Activated naive CD4-positive, alpha-beta T cell treated with anti-CD3 and anti-CD28 coated beads, Interleukin-2, amount 10 ng/mL, durations not matched to agents 7 days and 5 days (primary cell): Measurements from ENCODE around the gene NPLOC4.

Source experiments
- CTCF ChIA-PET: fragments of 350-600 bp; sonication (Branson Sonifier 250); formaldehyde crosslinking; loops from one replicate; lab custom pipeline; 2021; ENCODE audit warnings: antibody characterized with exemption; lab: Charles Lee
- DNase-seq: peaks from one replicate; pipeline ENCODE4 v3.0.0-alpha.2; 2020
- H3K27ac Mint-ChIP-seq: one replicate; pipeline ENCODE4 v1.8.0; 2021; ENCODE audit warnings: mild to moderate bottlenecking, moderate library complexity, mixed read lengths
- H3K27me3 Mint-ChIP-seq: one replicate; pipeline ENCODE4 v1.8.0; 2021; ENCODE audit warnings: mild to moderate bottlenecking, mixed read lengths
- H3K36me3 Mint-ChIP-seq: one replicate; pipeline ENCODE4 v1.8.0; 2021; ENCODE audit warnings: mixed read lengths
- H3K4me1 Mint-ChIP-seq: one replicate; pipeline ENCODE4 v1.8.0; 2021; ENCODE audit warnings: mixed read lengths
- H3K4me3 Mint-ChIP-seq: one replicate; pipeline ENCODE4 v1.8.0; 2021; ENCODE audit warnings: mild to moderate bottlenecking, moderate library complexity, mixed read lengths
- H3K9me3 Mint-ChIP-seq: one replicate; pipeline ENCODE4 v1.8.0; 2021; ENCODE audit warnings: mixed read lengths

Gene NPLOC4

GRCh38 chr17:81579821-81580321, 57.0 kb downstream of the NPLOC4 start:
- Mint-ChIP-seq H3K27me3 (no peaks in the 10 kb centered on the region), H3K4me3 (no peak overlapping the region), H3K36me3 (peaks cover 42% of the 10 kb centered on the region), H3K9me3 (no peaks in the 10 kb centered on the region), H3K4me1 (no peaks in the 10 kb centered on the region), H3K27ac (no peak overlapping the region)
- CTCF ChIA-PET: interaction anchor here (1.4 kb wide), 1 partner anchor 21 kb away, joined by 6 read pairs; no protein-coding TSS in a partner anchor
- DNase-seq: no peak

- Mint-ChIP-seq H3K27me3 (no peaks in the 10 kb centered on the region), H3K36me3 (peaks cover 41% of the 10 kb centered on the region), H3K4me3 (no peak overlapping the region), H3K27ac (peak overlapping the region; percentile 58), H3K4me1 (no peaks in the 10 kb centered on the region), H3K9me3 (no peaks in the 10 kb centered on the region)
- DNase-seq: no peak
- CTCF ChIA-PET: interaction anchor here (1.4 kb wide), 1 partner anchor 22 kb away, joined by 6 read pairs; no protein-coding TSS in a partner anchor
These were observed 57.6 kb downstream of the NPLOC4 start for GRCh38 chr17:81579298-81579697.

GRCh38 chr17:81578561-81579225, 58.2 kb downstream of the NPLOC4 start:
- DNase-seq: no peak
- Mint-ChIP-seq H3K27ac (no peak overlapping the region), H3K36me3 (peaks cover 39% of the 10 kb centered on the region), H3K27me3 (no peaks in the 10 kb centered on the region), H3K4me1 (no peaks in the 10 kb centered on the region), H3K9me3 (no peaks in the 10 kb centered on the region), H3K4me3 (no peak overlapping the region)
- CTCF ChIA-PET: interaction anchor here (1.4 kb wide), 1 partner anchor 22 kb away, joined by 6 read pairs; no protein-coding TSS in a partner anchor

- Mint-ChIP-seq H3K27ac (no peak overlapping the region), H3K27me3 (no peaks in the 10 kb centered on the region), H3K9me3 (no peaks in the 10 kb centered on the region), H3K36me3 (peaks cover 34% of the 10 kb centered on the region), H3K4me3 (no peak overlapping the region), H3K4me1 (no peaks in the 10 kb centered on the region)
- CTCF ChIA-PET: no interaction called here
- DNase-seq: no peak
These were observed 58.9 kb downstream of the NPLOC4 start for GRCh38 chr17:81578038-81578441.

- Mint-ChIP-seq H3K36me3 (peaks cover 37% of the 10 kb centered on the region), H3K27me3 (no peaks in the 10 kb centered on the region), H3K4me1 (no peaks in the 10 kb centered on the region), H3K9me3 (no peaks in the 10 kb centered on the region), H3K4me3 (no peak overlapping the region), H3K27ac (no peak overlapping the region)
- DNase-seq: no peak
- CTCF ChIA-PET: interaction anchor here (2.3 kb wide), 1 partner anchor 23 kb away, joined by 7 read pairs; no protein-coding TSS in a partner anchor
These were observed 59.5 kb downstream of the NPLOC4 start for GRCh38 chr17:81577278-81578000.

- no peak for DNase-seq
- CTCF ChIA-PET: interaction anchor here (2.3 kb wide), 1 partner anchor 24 kb away, joined by 7 read pairs; no protein-coding TSS in a partner anchor
- Mint-ChIP-seq H3K27ac (no peak overlapping the region), H3K9me3 (no peaks in the 10 kb centered on the region), H3K4me1 (no peaks in the 10 kb centered on the region), H3K4me3 (no peak overlapping the region), H3K27me3 (no peaks in the 10 kb centered on the region), H3K36me3 (peaks cover 36% of the 10 kb centered on the region)
These were observed 60.2 kb downstream of the NPLOC4 start for GRCh38 chr17:81576621-81577277.

- no peak overlapping the region for H3K4me3 Mint-ChIP-seq
- H3K36me3 Mint-ChIP-seq: peaks cover 39% of the 10 kb centered on the region
- DNase-seq: no peak
- no peaks in the 10 kb centered on the region for H3K9me3 Mint-ChIP-seq
- no peaks in the 10 kb centered on the region for H3K4me1 Mint-ChIP-seq
- no peaks in the 10 kb centered on the region for H3K27me3 Mint-ChIP-seq
- CTCF ChIA-PET: interaction anchor here (2.3 kb wide), 1 partner anchor 25 kb away, joined by 7 read pairs; no protein-coding TSS in a partner anchor
- H3K27ac Mint-ChIP-seq: no peak overlapping the region
These were observed 61.1 kb downstream of the NPLOC4 start for GRCh38 chr17:81575836-81576235.

- H3K9me3 Mint-ChIP-seq: no peaks in the 10 kb centered on the region
- no peaks in the 10 kb centered on the region for H3K4me1 Mint-ChIP-seq
- CTCF ChIA-PET: no interaction called here
- H3K27ac Mint-ChIP-seq: no peak overlapping the region
- H3K27me3 Mint-ChIP-seq: no peaks in the 10 kb centered on the region
- peaks cover 40% of the 10 kb centered on the region for H3K36me3 Mint-ChIP-seq
- no peak overlapping the region for H3K4me3 Mint-ChIP-seq
- DNase-seq: no peak
These were observed 62.3 kb downstream of the NPLOC4 start for GRCh38 chr17:81574643-81574956.

GRCh38 chr17:81573794-81574642, 62.9 kb downstream of the NPLOC4 start:
- H3K36me3 Mint-ChIP-seq: peaks cover 43% of the 10 kb centered on the region
- no peaks in the 10 kb centered on the region for H3K4me1 Mint-ChIP-seq
- no peaks in the 10 kb centered on the region for H3K9me3 Mint-ChIP-seq
- CTCF ChIA-PET: interaction anchor here (0.6 kb wide), 1 partner anchor 148 kb away, joined by 3 read pairs; no protein-coding TSS in a partner anchor
- no peaks in the 10 kb centered on the region for H3K27me3 Mint-ChIP-seq
- no peak overlapping the region for H3K27ac Mint-ChIP-seq
- no peak for DNase-seq
- no peak overlapping the region for H3K4me3 Mint-ChIP-seq

- no peak for DNase-seq
- no peaks in the 10 kb centered on the region for H3K27me3 Mint-ChIP-seq
- peaks cover 44% of the 10 kb centered on the region for H3K36me3 Mint-ChIP-seq
- H3K9me3 Mint-ChIP-seq: no peaks in the 10 kb centered on the region
- no peak overlapping the region for H3K4me3 Mint-ChIP-seq
- no peak overlapping the region for H3K27ac Mint-ChIP-seq
- CTCF ChIA-PET: no interaction called here
- no peaks in the 10 kb centered on the region for H3K4me1 Mint-ChIP-seq
These were observed 64.2 kb downstream of the NPLOC4 start for GRCh38 chr17:81572563-81573168.

GRCh38 chr17:81570964-81571363, 65.9 kb downstream of the NPLOC4 start:
- Mint-ChIP-seq H3K9me3 (no peaks in the 10 kb centered on the region), H3K27ac (no peak overlapping the region), H3K27me3 (no peaks in the 10 kb centered on the region), H3K4me3 (no peak overlapping the region), H3K36me3 (peaks cover 52% of the 10 kb centered on the region), H3K4me1 (no peaks in the 10 kb centered on the region)
- CTCF ChIA-PET: interaction anchor here (2.4 kb wide), 1 partner anchor 30 kb away, joined by 9 read pairs; no protein-coding TSS in a partner anchor
- DNase-seq: no peak

- Mint-ChIP-seq H3K9me3 (no peaks in the 10 kb centered on the region), H3K27me3 (no peaks in the 10 kb centered on the region), H3K4me3 (no peak overlapping the region), H3K27ac (no peak overlapping the region), H3K36me3 (peaks cover 56% of the 10 kb centered on the region), H3K4me1 (peaks cover under 1% of the 10 kb centered on the region)
- CTCF ChIA-PET: interaction anchor here (2.4 kb wide), 1 partner anchor 31 kb away, joined by 9 read pairs; no protein-coding TSS in a partner anchor
- no peak for DNase-seq
These were observed 66.9 kb downstream of the NPLOC4 start for GRCh38 chr17:81569986-81570514.

GRCh38 chr17:81568416-81568815, 68.5 kb downstream of the NPLOC4 start:
- CTCF ChIA-PET: no interaction called here
- no peaks in the 10 kb centered on the region for H3K27me3 Mint-ChIP-seq
- no peak overlapping the region for H3K4me3 Mint-ChIP-seq
- H3K4me1 Mint-ChIP-seq: peaks cover 5% of the 10 kb centered on the region
- H3K36me3 Mint-ChIP-seq: peaks cover 56% of the 10 kb centered on the region
- H3K9me3 Mint-ChIP-seq: no peaks in the 10 kb centered on the region
- no peak for DNase-seq
- no peak overlapping the region for H3K27ac Mint-ChIP-seq
